GM18909 (cell line): ENCODE data around the gene C1QL1.
A peak's percentile ranks its signal among the peaks of the same experiment; 100 is the strongest.

Experiments
- ATAC-seq: cut with Tn5 transposase; IDR thresholded peaks from one replicate; pipeline ENCODE4 v1.9.1; 2021; ENCODE audit warnings: mild to moderate bottlenecking; ENCODE audit not compliant: unreplicated experiment, poor library complexity

Gene C1QL1

DNA sequence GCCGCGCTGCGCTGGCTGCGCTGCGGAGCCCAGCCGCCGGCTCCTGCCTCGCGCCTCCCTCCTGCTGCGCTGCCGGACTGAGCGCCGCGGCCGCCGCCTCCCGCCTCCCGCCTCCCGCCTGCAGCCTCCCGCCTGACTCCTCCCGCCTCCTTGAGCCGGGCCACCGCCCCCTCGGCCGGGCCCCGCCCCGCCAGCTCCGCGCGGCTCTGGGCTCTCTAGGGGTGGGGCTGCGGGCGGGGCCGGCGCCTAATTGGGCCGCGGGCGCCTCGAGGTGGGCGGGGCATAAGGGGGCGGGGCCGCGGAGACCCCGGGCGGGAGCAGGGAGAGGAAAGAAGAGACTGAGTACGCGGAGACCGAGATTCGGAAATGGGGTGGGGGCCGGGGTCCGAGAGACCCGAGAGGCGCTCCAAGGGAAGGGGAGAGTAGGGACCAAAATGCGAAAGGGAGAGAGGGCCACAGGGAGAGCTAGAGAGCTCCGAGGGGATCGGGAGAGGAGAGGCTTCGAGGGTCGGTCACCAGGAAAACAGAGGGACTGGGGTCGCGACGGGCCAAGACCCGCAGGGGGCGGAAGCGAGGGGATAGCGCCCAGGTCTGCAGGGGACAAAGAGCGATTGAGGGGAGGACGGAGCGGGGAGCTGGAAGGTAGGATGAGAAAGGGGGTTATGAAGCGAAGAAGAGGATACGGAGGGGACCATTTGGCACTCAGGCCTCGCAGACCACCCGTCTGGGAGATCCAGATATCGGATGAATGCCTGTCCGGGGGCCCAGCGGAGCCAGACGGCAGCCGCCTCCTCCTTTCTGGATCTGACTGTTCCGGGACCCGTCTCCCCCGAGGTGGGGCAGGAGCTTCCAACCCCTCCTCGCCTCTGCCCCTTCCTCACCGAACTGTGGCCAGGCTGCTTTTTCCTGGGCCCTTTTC, at the start of gene C1QL1:
Gene C1QL1, minus strand, starts transcription at position 79 of the 919 bp plus-strand sequence. CDS start 255 bp downstream, outside the sequence.
- ATAC-seq = peak; percentile 82

DNA sequence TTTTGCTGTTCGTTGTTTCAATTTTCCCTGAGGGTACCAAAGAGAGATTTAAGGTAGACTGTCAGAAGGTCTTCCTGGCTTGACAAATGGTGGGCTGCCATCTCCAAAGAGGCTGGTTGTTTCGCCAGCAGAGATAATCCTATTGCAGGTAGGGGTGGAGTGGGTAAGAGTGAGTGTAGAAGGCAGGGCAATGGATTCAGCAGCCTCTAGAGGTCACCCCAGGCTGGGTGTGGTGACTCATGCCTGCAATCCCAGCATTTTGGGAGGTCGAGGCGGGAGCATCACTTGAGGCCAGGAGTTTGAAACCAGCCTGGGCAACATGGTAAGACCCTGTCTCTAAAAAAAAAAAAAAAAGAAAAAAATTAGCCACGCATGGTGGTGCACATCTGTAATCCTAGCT, 48.7 kb upstream of the C1QL1 start:
- no peak for ATAC-seq

DNA sequence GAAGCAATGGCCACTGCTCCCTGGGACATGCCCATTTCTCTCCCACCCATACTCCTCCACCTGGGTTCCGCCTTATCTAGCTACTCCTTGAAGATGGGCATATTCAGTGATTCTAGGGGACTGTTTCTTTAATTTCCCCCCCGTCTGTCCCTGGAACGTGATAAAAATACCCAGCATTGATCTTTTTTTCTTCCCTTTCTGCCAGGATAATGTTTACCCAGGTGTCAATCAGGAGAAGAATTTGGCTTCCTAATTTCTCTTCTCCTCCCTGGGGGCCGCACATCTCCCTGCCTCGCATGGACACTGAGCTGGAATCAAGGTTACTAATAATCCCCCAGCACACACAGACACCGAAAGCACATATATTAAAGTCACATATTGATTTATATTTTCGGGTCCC, 48.1 kb upstream of the C1QL1 start:
- no peak for ATAC-seq

DNA sequence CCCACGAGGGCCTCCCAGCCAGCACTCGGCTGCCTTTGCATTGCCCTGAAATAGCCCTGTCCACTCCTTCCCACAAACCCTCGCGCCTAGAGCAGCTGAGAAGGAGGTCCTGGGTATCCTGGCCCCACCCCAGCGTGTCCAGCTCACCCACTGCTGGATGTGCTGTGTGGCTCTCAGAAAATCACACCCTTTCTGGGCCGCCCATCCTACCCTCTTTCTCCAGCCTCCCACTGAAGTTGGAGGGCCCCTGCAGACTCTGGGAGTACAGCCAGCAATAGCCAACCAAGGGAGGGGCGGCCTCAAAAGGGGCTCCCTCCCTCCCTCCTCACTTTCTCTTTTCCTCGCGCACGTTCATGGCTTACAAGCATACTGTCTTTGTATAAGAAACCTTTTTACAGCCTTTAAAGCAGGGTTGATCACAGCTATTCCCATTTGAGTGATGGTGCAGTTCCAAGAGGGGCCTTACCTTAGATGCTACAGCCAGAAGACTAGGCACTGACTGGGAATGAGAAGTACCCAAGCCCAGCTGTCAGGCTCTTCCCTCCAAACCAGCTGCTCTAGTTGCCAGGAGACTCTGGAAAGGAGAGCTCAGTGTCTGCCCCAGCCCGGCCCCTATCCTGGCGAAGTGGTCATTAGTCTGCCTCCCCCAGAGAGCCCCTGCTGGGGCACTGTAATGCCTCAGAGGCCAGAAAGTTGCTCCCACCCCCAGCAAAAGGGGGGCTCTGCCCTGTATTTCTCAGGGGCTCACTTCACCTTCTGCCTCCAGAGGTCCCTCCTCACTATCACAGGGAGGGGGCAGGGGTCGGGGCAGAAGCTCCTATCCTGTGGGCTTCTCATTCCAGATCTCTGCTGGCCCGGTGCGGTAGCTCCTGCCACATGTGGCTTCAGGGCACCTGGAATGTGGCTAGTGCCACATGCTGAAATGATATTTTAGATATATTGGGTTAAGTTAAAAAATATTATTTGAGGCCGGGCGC, 45.2 kb upstream of the C1QL1 start:
- ATAC-seq = no peak

DNA sequence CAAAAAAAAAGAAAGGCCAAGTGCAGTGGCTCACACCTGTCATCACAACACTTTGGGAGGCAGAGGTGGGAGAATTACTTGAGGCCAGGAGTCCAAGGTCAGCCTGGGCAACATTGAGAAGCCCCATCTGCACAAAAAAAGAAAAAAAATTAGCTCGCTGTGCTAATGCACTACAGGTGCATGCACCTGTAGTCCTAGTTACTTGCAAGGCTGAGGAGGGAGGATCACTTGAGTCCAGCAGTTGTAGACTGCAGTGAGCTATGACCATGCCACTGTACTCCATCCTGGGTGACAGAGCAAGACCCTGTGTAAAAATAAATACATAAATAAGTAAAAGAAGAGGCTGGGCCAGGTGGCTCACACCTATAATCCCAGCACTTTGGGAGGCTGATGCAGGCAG, 43.7 kb upstream of the C1QL1 start:
- ATAC-seq = no peak

DNA sequence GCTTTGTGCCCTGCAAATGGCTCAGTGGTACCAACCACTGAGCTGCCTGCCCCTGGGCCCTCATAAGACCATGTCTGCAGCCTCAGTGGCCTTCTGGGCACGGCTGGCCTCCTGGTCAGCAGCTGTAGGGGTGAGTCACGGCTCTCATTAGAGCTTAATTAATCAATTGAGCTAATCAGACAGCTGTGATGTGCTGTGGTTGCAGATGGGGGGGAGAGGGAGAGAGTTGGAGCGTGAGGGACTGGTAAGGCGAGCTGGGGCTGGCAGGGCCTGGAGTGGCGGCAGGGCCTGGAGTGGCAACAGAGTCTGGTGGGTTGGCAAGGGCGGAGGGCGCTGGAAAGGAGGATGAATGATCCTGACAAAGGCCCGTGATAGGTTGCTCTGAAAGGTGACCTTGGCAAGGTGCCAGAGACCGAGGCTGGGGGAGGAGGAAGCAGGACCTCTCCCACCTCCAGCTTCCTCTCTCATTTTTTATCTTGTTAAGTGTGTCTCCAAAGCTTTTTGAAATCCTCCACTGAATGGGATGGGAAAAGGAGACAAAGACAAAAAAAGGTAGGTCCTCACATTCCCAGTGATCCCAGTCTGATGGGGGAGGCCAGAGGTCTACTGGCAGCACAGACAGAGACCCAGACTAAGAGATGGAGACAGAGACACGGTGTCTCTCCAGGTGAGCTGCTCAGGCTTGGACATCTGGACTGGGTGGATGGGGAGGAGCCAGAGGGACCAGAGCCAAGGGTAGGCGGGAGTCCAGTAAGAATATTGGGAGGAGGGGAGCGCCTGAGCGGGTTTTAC, 41.8 kb upstream of the C1QL1 start:
- ATAC-seq = no peak

DNA sequence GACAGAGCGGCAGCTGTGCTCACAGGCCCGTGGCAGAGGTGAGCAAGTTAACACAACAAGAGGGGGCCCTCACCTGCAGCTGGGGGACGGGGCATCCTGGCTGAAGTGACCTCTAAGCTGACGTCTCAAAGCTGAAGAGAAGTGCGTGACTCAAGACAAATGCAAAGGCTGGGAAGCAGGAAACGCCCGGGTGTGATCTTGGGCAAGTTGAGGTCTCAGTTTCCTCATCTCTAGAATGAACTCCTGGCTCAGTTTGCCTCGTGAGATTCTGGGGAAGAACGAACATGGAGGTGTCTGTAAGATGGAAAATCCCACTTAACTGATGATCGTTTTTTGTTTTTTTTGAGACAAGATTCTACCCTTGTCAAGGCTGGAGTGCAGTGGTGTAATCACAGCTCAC, 40.1 kb upstream of the C1QL1 start:
- ATAC-seq = no peak

DNA sequence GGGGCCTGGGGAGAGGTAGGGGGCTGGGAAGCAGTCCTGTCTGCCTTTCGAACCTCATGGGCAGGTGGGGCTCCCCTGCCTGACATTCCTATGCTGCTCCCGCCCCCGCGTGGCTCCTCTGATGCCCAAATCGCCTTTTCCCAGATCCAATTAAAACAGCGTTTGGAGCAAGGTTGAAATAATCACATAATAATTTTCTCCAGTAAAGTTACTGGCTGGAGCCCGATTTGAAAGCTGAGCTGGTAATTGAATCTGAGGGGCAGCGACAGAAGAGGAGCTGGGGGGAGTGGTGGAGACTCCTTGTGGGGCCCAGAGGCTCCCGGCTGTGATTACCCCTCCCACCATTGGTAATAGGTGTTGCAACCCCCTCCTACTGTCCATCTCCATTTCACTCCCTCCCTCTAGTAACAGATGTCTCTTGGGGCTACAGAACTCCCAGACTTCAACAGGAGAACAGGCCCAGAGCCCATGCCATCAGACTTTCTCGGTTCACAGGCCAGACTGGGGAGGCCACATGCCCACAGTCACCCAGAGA, 38.9 kb upstream of the C1QL1 start:
- no peak for ATAC-seq

DNA sequence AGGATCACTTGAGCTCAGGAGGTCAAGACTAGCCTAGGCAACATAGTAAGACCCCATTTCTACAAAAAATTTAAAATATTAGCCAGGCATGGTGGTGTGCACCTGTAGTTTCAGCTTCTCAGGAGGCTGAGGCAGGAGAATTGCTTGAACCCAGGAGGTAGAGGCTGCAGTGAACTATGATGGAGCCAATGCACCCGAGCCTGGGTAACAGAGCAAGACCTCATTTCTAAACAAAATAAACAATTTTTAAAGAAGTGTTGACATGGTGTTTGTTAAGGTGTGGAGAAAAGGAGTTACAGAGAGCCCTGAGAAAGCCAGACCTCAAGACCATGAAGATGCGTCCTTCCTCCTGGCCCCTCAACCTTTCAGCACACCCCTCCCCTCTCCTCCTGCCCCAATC, 37.6 kb upstream of the C1QL1 start:
- ATAC-seq = no peak

DNA sequence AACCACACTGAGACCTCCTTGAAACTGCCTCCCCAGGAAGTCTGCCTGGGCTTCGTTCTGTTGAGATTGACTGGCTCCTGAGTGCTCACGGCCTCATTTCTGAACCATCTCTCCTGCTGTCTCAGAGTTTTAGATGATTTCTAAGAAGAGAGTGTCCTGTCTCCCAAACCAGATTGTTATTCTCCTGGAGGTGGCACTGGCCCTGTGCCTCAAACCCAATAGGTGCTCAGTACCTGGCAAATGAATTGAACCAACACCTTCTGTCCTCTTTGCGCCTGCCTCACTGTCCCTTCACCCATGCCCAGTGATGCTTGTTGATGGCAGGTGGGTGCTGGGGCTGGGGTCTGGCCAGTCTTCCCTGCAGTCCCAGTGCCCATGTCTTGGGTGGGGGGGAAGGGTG, 36.3 kb upstream of the C1QL1 start:
- ATAC-seq = no peak

DNA sequence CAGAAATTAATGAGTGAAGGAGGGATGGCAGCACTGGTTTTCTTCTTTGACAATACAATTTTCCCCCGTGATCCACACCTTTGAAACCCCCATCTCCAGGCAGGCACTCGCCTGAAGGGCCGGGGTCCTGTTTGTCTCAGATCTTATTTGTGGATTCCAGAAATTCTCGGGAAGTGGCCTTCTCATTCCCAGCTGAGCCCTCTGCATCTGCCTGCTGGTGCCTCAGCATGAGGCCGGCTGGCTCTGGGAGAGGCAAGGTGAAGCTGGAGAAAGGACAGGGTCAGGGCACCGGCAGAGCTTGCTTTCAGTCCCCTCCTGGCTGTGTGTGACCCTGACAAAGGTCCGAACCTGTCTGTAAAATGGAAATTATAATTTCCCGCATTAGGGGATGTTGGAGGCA, 35.8 kb upstream of the C1QL1 start:
- ATAC-seq = no peak

DNA sequence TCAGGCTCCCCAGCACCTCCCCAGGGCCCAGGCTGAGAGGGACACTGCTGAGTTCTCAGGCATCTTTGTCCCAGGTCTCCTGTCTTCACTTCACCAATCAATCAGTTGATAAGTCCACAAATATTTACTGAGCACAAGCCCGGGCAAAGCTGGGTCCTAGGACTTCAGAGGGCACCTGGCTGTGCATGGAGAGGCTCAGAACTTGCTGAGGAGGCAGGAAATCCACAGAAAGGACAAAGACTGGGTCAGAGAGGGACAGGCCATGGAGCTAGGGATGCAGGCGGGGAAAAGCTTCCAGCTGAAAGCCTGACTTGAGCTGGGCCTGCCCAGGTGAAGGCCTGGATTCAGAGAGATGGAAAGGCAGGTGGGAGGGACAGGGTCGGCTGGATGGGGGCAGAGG, 33.2 kb upstream of the C1QL1 start:
- ATAC-seq = no peak

DNA sequence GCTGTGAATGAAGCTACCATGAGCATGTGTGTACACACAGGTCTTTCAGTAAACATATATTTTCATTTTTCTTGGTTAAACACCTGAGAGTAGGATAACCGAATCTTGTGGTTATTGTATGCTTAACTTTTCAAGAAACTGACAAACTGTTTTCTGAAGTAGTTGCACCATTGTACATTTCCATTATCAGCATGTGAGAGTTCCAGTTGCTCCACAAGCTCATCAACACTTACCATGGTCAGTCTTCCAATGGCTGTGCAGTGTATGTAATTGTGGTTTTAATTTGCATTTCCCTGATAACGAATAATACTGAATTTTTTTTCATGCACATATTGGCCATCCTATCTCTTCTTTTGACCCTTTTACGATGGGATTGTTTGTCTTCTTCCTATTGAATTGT, 31.3 kb upstream of the C1QL1 start:
- ATAC-seq = no peak

DNA sequence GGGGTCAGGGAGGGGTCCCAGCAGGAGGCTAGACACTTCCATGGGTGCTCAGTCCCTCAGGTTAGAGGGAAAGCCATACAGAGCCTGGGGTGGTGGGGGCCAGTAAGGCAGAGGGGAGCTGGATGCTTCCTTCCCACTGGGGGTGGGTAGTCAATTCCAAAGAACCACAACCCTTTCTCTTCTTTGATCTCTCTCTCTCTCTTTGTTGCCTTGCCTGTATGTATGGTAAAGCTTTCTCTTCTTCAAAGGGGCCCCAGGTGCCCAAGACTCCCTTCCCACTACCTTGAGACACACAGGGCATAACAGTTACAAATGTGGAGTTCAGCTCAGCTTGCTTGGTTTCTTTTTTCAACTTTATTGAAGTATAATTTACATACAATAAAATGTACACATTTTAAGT, 30.5 kb upstream of the C1QL1 start:
- no peak for ATAC-seq

DNA sequence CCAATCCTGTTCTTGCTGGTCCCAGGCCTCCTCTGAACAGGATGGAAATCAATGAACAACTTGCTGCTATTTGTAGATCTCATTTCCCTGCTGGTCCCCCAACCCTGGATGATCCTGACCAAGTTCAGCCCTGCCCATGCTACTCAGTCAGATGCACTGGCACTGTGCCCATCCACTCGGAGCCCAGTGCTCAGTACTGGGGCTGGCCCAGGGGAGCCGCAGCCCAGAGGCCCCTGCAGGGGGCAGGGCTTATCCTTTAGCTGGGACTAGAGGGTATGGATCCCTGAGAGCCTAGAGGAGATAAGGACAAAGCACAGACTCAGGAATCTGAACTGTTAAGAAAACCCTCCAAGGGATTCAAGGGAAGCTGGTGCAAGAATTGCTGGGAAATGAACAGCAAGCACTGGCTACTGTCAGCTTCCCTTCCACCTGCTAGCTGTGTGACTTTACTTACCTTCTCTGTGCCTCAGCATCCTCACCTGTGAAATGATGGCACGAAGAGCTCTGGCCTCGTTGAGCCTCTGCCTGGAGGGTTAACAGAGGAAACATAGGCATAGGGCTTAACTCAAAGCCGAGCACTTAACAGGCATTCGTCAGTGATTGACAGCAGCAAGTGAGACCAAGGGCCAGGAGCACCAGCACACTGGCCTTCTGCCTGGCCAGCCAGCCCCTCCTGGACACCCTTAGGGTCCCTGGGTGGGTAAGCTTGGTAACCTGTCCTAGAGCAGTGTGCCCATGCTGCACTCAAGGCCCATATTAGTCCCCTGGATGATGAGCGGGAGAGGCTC, 29.8 kb upstream of the C1QL1 start:
- ATAC-seq = no peak

DNA sequence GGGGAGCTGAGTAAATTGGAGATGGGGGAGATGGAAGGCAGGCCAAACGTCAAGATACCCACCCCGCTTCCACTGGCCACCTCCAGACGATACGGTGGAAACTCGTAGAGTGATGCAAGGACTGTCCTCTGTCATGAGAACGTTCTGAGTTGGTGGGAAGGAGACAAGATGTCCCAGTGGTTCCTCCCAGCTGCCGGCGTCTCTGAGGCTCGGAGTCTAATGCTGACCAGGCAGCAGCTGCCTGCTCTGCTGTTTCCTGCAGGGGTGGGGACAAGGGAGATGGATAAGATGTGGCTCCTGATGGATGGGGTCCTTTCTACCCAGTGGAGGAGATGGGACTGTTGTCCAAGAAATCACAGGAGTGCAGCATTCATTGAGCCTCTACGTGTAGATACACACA, 28.2 kb upstream of the C1QL1 start:
- ATAC-seq = no peak

DNA sequence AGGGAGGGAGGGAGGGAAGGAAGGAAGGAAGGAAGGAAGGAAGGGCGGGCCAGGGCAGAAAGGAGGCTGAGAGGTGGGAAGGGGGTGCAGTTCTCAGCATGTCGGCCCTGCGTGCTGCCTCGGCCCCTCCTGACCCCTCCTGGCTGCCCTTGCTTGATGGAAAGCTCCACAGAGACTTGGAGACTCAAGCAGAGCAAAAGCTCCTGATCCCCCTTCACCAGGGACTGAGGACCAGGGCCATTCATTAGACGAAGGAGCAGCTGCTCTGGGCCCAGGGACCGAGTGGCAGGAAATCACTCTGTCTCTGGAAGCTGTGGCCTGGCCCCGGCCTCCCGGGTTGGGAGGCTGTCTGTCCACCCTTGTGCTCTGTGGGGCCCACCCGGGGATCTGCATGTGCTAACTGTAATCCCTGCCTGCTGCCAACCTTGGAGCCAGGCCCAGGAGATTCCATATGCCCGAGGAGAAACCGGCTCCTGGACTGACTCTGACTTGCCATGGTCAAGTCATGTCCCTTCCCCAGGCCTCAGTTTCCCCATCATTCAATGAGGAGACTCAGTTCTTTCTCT, 27.4 kb upstream of the C1QL1 start:
- ATAC-seq = no peak

DNA sequence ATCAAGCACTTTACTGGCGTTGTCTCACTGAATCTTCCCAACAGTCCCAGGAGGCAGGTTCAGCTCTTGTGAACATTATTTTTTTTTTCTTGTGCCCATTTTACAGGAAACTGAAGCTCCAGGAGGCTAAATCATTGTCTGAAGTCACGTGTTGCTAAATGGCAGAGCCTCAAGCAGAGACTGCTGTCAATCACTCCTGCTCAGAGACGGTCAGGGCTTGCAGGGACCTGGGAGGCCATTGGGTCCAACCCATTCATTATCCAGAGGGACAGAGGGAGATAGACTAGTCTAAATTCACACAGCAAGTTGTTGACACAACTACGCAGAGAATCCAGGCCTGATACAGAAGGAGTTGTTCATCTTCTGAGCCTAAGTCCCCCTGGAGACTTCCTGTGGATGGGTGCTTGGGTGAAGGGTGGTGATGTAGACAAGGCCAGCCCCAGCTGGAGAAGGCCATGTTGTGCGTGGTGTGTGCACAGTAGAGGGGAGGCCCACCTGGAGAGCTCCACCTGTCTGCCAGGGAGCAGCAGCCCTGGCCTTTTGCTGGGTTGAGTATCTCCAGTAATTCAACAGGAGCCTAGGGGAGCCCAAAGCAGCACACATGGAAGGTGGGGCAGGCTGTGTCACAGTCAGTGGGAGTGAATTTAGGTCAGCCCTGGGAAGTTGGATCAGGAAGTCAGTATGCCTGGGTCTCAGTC, 24.3 kb upstream of the C1QL1 start:
- no peak for ATAC-seq
